GM20000 (cell line): ENCODE data around the gene AP5S1.
"Not testable (repeated sequence)": the region's sequence is repeated elsewhere in the genome, so short reads cannot be mapped to it uniquely, and the experiment has no call there.

Experiments used
- DNase-seq: peaks from one replicate; pipeline ENCODE4 v3.0.0; 2012; ENCODE audit warnings: low spot score
- TF ChIP-seq, protein P1 (sequence below): IDR thresholded peaks from 2 replicates; pipeline ENCODE4 v1.5.1; 2012; ENCODE audit warnings: mild to moderate bottlenecking, control low read depth; ENCODE audit errors: extremely low read depth, missing control alignments

Gene AP5S1

DNA sequence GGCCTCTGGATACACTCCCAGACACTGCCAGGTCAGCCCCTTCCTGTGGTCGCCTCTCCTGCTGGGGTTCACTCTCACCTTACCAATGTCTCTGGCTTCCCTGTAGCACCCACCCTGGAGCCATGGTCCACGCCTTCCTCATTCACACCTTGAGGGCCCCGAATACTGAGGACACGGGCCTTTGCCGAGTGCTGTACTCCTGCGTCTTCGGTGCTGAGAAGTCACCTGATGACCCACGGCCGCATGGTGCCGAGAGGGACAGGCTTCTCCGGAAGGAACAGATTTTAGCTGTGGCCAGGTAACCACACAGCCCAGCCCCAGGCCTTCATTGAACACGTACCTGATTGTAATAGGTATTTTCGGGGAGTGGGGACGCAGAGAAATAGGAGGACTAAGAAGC, 1.6 kb downstream of the AP5S1 start:
- TF ChIP-seq, protein P1, sequence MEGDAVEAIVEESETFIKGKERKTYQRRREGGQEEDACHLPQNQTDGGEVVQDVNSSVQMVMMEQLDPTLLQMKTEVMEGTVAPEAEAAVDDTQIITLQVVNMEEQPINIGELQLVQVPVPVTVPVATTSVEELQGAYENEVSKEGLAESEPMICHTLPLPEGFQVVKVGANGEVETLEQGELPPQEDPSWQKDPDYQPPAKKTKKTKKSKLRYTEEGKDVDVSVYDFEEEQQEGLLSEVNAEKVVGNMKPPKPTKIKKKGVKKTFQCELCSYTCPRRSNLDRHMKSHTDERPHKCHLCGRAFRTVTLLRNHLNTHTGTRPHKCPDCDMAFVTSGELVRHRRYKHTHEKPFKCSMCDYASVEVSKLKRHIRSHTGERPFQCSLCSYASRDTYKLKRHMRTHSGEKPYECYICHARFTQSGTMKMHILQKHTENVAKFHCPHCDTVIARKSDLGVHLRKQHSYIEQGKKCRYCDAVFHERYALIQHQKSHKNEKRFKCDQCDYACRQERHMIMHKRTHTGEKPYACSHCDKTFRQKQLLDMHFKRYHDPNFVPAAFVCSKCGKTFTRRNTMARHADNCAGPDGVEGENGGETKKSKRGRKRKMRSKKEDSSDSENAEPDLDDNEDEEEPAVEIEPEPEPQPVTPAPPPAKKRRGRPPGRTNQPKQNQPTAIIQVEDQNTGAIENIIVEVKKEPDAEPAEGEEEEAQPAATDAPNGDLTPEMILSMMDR: no peak
- DNase-seq: no peak

DNA sequence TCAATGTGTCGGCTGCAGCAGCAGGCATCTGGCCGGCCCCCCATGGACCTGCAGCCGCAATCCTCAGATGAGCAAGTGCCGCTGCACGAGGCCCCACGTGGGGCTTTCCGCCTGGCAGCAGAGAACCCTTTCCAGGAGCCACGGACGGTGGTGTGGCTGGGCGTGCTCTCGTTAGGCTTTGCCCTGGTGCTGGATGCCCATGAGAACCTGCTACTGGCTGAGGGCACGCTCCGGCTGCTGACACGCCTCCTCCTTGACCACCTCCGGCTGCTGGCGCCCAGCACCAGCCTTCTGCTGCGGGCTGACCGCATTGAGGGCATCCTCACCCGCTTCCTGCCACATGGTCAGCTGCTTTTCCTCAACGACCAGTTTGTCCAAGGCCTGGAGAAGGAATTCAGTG, 3.5 kb downstream of the AP5S1 start:
- DNase-seq: no peak
- TF ChIP-seq, protein P1: no peak

DNA sequence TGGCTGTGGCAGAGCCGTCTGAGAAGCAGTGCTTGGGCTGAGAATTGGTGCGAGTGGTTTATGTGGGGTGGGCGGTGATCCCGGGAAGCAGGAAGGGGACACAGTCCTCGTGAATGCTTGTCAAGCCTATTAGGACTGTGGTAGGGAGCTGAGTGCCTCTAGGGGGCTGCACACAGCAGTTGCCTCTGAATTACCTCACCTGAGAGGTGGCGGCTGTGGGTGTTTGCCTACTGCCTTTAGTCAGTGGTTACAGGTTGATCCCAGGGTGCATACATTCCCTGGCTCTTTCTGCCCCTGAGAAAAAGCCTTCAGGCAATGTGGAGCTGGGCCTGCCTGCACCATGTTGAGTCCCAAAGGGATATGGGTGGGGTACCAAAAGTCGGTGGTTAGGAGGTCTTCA, 5.2 kb downstream of the AP5S1 start:
- no peak for DNase-seq
- TF ChIP-seq, protein P1: no peak

DNA sequence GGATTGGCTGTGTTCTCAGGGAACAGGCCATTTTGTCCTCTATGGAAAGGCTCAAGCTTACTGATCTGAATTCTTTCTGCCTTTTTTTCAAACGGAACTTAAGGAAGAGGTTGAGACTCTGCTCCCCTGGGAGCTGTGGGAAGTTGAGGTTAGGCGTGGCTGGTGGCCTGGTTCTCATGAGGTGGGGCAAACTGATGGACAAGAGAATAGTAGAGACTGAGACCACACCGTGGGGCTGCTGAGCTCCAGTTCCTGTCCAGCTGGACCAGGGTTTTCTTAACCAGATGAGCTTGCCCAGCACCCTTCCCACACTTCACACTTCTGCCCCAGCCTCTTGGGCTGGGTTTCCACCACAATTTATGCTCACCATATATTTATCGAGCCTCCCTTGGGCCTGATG, 6.1 kb downstream of the AP5S1 start:
- no peak for DNase-seq
- TF ChIP-seq, protein P1: no peak

DNA sequence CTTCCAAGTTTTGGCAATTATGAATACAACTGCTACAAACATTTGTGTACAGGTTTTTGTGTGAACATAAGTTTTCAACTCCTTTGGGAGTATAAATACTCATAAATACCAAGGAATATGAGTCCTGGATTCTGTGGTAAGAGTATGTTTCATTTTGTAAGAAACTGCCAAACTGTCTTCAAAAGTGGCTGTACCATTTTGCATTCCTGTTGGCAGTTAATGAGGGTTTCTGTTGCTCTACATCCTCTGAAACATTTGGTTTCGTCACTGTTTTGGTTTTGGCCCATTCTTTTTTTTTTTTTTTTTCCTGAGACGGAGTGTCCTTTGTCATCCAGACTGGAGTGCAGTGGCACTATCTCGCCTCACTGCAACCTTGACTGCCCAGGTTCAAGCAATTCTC, 8.5 kb downstream of the AP5S1 start:
- no peak for DNase-seq
- TF ChIP-seq, protein P1: no peak

DNA sequence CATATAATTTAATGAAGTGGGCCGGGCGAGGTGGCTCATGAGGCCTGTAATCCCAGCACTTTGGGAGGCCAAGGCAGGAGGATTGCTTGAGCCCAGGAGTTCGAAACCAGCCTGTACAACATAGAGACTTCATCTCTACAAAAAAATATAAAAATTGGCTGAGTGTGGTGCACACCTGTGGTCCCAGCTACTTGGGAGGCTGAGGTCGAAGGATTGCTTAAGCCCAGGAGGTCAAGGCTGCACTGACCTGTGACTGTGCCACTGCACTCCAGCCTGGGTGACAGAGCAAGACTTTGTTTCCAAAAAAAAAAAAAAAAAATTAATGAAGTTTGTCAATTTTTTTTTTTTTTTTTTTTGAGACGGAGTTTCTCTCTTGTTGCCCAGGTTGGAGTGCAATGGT, 9.5 kb downstream of the AP5S1 start:
- DNase-seq: not testable (repeated sequence)

DNA sequence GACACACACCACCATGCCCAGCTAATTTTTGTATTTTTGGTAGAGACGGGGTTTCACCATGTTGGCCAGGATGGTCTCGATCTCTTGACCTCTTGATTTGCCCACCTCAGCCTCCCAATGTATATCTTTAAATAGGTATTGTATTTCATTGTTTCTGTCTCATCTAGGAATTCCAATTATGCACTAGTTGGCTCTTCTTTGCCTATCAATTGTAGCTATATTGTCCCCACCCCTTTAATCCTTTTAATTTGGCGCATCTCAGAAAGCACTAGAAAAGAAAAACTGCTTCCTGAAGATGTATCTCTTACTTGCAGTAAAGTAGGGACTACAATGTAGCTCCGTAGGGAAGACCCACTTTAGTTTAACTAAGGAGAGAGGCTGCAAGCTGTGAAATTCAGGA, 15.8 kb downstream of the AP5S1 start:
- DNase-seq: no peak
- TF ChIP-seq, protein P1: no peak

DNA sequence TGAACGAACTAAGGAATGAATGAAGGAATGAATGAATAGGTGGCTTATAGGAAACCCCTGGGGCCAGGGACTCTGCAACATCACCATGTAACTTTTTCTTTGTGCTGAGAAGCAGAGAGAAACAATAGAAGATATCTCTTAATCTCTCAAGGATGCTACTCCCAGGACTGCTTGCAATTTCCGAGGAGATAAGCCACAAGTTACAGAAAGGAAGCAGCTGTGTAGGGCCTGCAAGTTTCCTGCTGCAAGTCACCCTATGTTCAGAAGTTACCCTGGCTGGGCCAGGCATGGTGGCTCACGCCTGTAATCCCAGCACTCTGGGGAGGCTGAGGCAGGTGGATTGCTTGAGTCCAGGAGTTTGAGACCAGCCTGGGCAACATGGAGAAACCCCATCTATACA, 19.0 kb downstream of the AP5S1 start:
- DNase-seq: no peak
- TF ChIP-seq, protein P1: no peak

DNA sequence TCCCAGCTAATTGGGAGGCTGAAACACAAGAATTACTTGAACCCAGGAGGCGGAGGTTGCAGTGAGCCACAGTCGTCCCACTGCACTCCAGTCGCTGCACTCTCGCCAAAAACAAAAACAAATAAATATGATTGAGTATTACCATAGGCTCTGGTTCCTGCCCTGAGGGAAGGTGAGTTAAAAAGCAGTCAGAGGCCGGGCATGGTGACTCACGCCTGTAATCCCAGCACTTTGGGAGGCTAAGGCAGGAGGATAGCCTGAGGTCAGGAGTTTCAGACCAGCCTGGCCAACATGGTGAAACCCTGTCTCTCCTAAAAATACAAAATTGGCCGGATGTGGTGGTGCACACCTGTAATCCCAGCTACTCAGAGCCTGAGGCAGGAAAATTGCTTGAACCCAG, 19.9 kb downstream of the AP5S1 start:
- DNase-seq: not testable (repeated sequence)
